Subcutaneous abdominal adipose tissue (tissue), 5 donors: ENCODE measurements around the gene ELAVL3.
A peak's percentile ranks its signal among the peaks of the same experiment; 100 is the strongest.

Experiments
- H3K27ac ChIP-seq: one replicate; pipeline ENCODE4 v1.7.0; 2013; ENCODE audit warnings: low read depth, mild to moderate bottlenecking, inconsistent platforms, low read length, moderate library complexity
- H3K27me3 ChIP-seq, 5 donors: one replicate each; pipeline ENCODE4 v1.7.0; 2013; ENCODE audit warnings: low read length in 5 of 5, inconsistent platforms in 1 of 5; ENCODE audit not compliant: control insufficient read depth in 5 of 5, insufficient read depth in 4 of 5
- H3K36me3 ChIP-seq, 5 donors: one replicate each; pipeline ENCODE4 v1.7.0; 2013; ENCODE audit warnings: low read length in 5 of 5; ENCODE audit not compliant: control insufficient read depth in 5 of 5, insufficient read depth in 5 of 5
- H3K4me1 ChIP-seq, 5 donors: one replicate each; pipeline ENCODE4 v1.7.0; 2013; ENCODE audit warnings: low read length in 5 of 5, mild to moderate bottlenecking in 3 of 5, moderate library complexity in 1 of 5; ENCODE audit not compliant: control insufficient read depth in 5 of 5, insufficient read depth in 5 of 5
- H3K4me3 ChIP-seq, 5 donors: one replicate each; pipeline ENCODE4 v1.7.0; 2013; ENCODE audit warnings: low read length in 5 of 5, low read depth in 1 of 5
- H3K9ac ChIP-seq, 5 donors: one replicate each; pipeline ENCODE4 v1.7.0; 2013; ENCODE audit warnings: low read length in 5 of 5, mild to moderate bottlenecking in 4 of 5, moderate library complexity in 3 of 5
- H3K9me3 ChIP-seq, 5 donors: one replicate each; pipeline ENCODE4 v1.7.0; 2013; ENCODE audit warnings: low read length in 5 of 5; ENCODE audit not compliant: control insufficient read depth in 5 of 5
- donor health status: healthy.
- donor health status: healthy.
- donor health status: healthy.
- donor health status: healthy.
- donor health status: healthy.

ELAVL3 gene

DNA sequence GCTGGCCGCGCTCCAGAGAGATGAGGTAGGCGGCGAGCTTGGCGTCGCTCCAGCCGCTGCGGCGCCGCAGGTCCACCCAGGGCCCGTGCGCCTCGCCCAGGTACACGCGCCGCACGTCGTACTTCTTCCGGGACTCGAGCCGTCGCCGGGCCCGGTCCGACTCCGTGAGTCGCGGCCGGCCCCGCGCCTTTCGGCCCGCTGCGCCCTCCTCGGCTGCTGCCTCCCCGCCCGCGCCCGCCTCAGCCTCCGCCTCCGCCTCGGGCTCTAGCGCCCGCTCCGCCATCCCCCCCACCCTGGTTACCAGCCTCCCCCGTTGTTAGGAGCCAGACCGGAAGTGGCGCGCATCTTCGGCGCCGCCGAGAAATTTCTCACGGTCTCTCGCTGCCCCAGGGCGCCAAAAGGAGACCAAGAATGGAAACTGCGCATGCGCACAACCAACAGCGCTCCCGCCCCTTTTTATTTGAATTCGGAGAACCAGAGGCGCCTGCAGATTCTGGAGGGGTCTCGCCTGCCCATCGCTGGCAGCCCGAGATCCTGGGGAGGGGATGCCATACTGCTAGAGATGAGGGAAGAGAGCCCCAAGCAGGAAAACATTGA is 24.8 kb upstream of the ELAVL3 start, which contains the start of gene ZNF653:
Gene ZNF653 (minus strand): TSS at position 336 of the 597 bp plus-strand sequence. CDS start 53 bp downstream, at position 283.
- peak within 1 kb of the TSS; percentile 78 for H3K27ac ChIP-seq
- no peaks in the 10 kb centered on the region for H3K27me3 ChIP-seq
- H3K9me3 ChIP-seq = no peaks in the 10 kb centered on the region
- peak within 1 kb of the TSS; percentile 57 to 87 (median 82) for H3K4me3 ChIP-seq
- peaks cover 2 to 12% (median 11%) of the 10 kb centered on the region in 5 donors for H3K4me1 ChIP-seq
- peaks cover 0 to 2% (median 0%) of the 10 kb centered on the region in 5 donors for H3K36me3 ChIP-seq
- peak within 1 kb of the TSS in 4 of 5 donors; percentile 64 to 91 (median 78) for H3K9ac ChIP-seq

DNA sequence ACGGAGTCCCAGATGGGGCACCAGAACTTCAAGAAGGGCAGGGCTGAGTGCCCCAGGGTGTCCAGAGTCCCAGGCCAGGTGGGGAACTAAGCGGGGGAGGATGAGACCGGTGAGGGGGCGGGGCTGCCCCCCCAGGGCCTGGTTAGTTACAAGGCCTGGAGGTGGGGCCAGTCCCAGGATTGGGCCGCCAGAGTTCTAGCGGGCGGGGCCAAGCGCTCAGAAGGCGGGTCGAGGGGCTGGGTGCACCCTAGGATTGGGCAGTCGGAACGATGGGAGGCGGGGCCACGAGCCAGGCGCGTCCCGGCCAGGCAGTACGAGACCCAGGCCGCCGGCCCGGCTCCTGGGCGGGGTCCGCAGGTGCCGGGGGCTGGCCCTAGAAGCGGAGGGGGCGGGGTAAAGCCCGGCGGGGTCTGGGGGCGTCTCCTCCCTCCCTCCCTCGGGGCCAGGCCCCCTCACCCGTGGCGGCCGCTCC is 24.2 kb upstream of the ELAVL3 start:
- Histone ChIP-seq H3K4me3 (peak overlapping the region; percentile 57 to 87 (median 82)), H3K27me3 (no peaks in the 10 kb centered on the region), H3K9me3 (no peaks in the 10 kb centered on the region), H3K36me3 (no peaks in the 10 kb centered on the region), H3K4me1 (peaks cover 2 to 12% (median 11%) of the 10 kb centered on the region in 5 donors), H3K27ac (peak overlapping the region; percentile 78), H3K9ac (peak overlapping the region in 4 of 5 donors; percentile 16 to 91 (median 74))

- no peak overlapping the region for H3K27ac ChIP-seq
- peak overlapping the region; percentile 57 to 87 (median 82) for H3K4me3 ChIP-seq
- H3K4me1 ChIP-seq = peaks cover 2 to 12% (median 11%) of the 10 kb centered on the region in 5 donors
- H3K9ac ChIP-seq = peak overlapping the region in 4 of 5 donors; percentile 16 to 91 (median 54)
- H3K36me3 ChIP-seq = no peaks in the 10 kb centered on the region
- H3K9me3 ChIP-seq = no peaks in the 10 kb centered on the region
- no peaks in the 10 kb centered on the region for H3K27me3 ChIP-seq
Measured at GRCh38 chr19:11504502-11505031, 23.7 kb upstream of the ELAVL3 start.

DNA sequence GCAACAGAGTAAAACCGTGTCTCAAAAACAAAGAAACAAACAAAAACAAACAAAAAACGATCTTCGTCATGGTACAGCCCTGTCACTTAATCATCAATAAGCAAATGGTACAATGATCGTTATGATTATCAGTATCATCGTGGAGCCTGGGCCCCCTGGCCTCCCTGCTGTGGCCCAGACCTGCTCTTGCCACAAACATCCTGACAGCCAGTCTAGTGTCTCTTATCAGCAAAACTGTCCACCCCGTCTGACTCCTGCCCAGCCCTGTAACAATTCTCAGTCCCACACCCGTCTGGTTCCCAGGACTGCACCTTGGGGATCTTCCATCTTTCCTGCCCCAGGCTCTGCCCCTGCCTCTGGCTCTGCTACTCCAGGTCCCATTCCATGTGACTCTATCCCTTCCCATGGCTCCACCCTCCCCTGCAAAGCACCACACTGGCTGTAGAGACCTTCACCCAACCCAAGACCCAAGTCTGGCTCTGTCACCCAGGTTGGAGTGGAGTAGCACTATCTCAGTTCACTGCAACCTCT is 19.1 kb upstream of the ELAVL3 start:
- Histone ChIP-seq H3K4me3 (no peak overlapping the region), H3K9me3 (no peaks in the 10 kb centered on the region), H3K4me1 (peaks cover 0 to 4% (median 4%) of the 10 kb centered on the region in 5 donors), H3K27ac (no peak overlapping the region), H3K9ac (no peak overlapping the region), H3K36me3 (peaks cover 0 to 26% (median 19%) of the 10 kb centered on the region in 5 donors), H3K27me3 (no peaks in the 10 kb centered on the region)

GRCh38 chr19:11499220-11499726 is 18.4 kb upstream of the ELAVL3 start:
- Histone ChIP-seq H3K4me3 (no peak overlapping the region), H3K4me1 (no peaks in the 10 kb centered on the region), H3K36me3 (peaks cover 0 to 32% (median 24%) of the 10 kb centered on the region in 5 donors), H3K27ac (no peak overlapping the region), H3K9me3 (no peaks in the 10 kb centered on the region), H3K9ac (no peak overlapping the region), H3K27me3 (no peaks in the 10 kb centered on the region)

- Histone ChIP-seq H3K27ac (no peak overlapping the region), H3K9me3 (no peaks in the 10 kb centered on the region), H3K27me3 (no peaks in the 10 kb centered on the region), H3K9ac (no peak overlapping the region), H3K36me3 (peaks cover 0 to 42% (median 24%) of the 10 kb centered on the region in 5 donors), H3K4me1 (no peaks in the 10 kb centered on the region), H3K4me3 (no peak overlapping the region)
Measured at GRCh38 chr19:11496391-11497163, 15.7 kb upstream of the ELAVL3 start.

DNA sequence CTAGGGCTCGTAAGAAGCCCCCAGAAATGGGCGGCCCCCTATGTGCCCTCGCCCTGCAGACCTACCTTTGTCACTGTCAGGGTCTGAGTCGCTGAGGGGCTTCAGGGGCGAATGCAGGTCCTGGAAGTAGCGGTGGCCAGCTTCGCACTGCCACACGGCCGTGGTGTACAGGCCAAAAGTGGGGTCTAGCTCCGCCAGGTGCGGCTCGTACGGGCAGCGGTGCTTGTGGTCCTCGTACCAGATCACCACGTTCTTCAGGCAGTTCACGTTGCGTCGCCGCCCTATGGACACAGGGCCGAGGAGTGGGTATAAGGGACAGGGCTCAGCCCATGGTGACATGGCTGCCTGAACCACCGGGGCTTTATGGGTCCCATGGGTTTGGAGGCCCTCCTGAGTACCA is 15.0 kb upstream of the ELAVL3 start:
- no peak overlapping the region for H3K27ac ChIP-seq
- no peaks in the 10 kb centered on the region for H3K27me3 ChIP-seq
- no peak overlapping the region for H3K9ac ChIP-seq
- H3K4me1 ChIP-seq = no peaks in the 10 kb centered on the region
- no peak overlapping the region for H3K4me3 ChIP-seq
- peaks cover 0 to 48% (median 28%) of the 10 kb centered on the region in 5 donors for H3K36me3 ChIP-seq
- no peaks in the 10 kb centered on the region for H3K9me3 ChIP-seq

GRCh38 chr19:11495481-11495880 is 14.6 kb upstream of the ELAVL3 start:
- H3K36me3 ChIP-seq = peaks cover 0 to 52% (median 28%) of the 10 kb centered on the region in 5 donors
- no peaks in the 10 kb centered on the region for H3K4me1 ChIP-seq
- no peak overlapping the region for H3K27ac ChIP-seq
- no peak overlapping the region for H3K4me3 ChIP-seq
- no peak overlapping the region for H3K9ac ChIP-seq
- H3K27me3 ChIP-seq = no peaks in the 10 kb centered on the region
- no peaks in the 10 kb centered on the region for H3K9me3 ChIP-seq

DNA sequence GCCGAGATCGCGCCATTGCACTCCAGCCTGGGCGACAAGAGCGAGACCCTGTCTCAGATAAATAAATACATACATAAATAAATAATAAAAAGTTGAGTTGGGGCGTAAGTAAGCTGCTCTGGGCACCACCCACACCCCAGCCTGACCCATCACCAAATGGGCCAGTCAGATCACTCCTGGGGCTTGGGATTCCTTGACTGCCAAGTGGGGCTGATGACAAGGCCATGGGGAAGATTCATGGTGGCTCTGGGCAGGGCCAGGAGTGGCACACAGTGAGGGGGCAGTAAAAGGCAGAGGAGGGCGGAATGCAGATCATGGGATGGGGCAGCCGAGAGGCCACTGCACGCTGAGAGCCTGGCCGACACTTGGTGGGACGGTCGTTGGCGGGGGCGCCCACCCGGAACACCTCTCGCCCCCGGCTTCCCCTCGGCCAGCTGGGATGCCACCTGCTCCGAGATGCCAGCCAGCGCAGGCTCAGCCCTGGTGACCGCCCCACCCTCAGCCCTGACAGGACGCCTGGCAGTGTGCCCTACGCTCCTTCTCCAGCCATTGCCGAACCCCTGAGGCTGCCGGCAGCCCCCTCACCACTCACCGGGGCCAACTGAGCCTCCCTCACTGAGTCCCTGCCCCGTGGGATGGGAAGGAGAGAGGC is 13.9 kb upstream of the ELAVL3 start:
- H3K9ac ChIP-seq = no peak overlapping the region
- no peak overlapping the region for H3K4me3 ChIP-seq
- H3K27me3 ChIP-seq = no peaks in the 10 kb centered on the region
- no peak overlapping the region for H3K27ac ChIP-seq
- H3K9me3 ChIP-seq = no peaks in the 10 kb centered on the region
- H3K36me3 ChIP-seq = peaks cover 0 to 52% (median 28%) of the 10 kb centered on the region in 5 donors
- H3K4me1 ChIP-seq = no peaks in the 10 kb centered on the region
